Pancreas (tissue), 10 donors: ENCODE data around the gene SEC61B. TPM values are rescaled to one million over a fixed set of nuclear protein-coding genes. Genes with fewer than 3 reads are reported as not detected.
"Not testable (repeated sequence)": the region's sequence is repeated elsewhere in the genome, so short reads cannot be mapped to it uniquely, and the experiment has no call there.

Source experiments
- ATAC-seq, 4 donors: fragments of 200-7000 bp; cut with Tn5 transposase; one replicate each; pipeline versions ENCODE4 v1.8.0 to v1.9.1; 2020; ENCODE audit warnings: mild to moderate bottlenecking in 4 of 4, moderate library complexity in 4 of 4
- DNase-seq, 6 donors: peaks; one replicate each; pipeline ENCODE4 v3.0.0-alpha.2; 2020
- FAIRE-seq: peaks from 2 replicates; lab custom pipeline; 2012; peaks lifted over from hg19 to GRCh38; lab: Jason Lieb, UNC
- H3K27ac ChIP-seq, 4 donors: fragments of 200-600 bp; sonication (generic); 1 replicate in 3 of 4; 2 replicates in 1 of 4; pipeline versions ENCODE4 v1.5.0 to v1.8.0; 2020
- H3K27me3 ChIP-seq, 4 donors: fragments of 200-600 bp; one replicate each; pipeline ENCODE4 v1.8.0; 2021
- H3K36me3 ChIP-seq, 3 donors: fragments of 200-600 bp; sonication (generic) in 1 of 3; one replicate each; pipeline versions ENCODE4 v1.5.0 to v1.8.0; 2020 to 2021
- H3K4me1 ChIP-seq, 3 donors: fragments of 200-600 bp; one replicate each; pipeline ENCODE4 v1.8.0; 2021
- H3K4me3 ChIP-seq, 4 donors: fragments of 200-600 bp; sonication (generic) in 2 of 4; one replicate each; pipeline versions ENCODE4 v1.5.0 to v1.8.0; 2020 to 2021
- H3K9me3 ChIP-seq, 4 donors: fragments of 200-600 bp; one replicate each; pipeline ENCODE4 v1.8.0; 2021
- CTCF ChIP-seq, 4 donors: fragments of 200-600 bp; sonication (generic) in 3 of 4; IDR thresholded peaks; one replicate each; pipeline versions ENCODE4 v1.5.0 to v1.8.0; 2021; ENCODE audit warnings: antibody characterized with exemption in 4 of 4
- WGBS, 2 donors: extraction: QIAGEN DNeasy Blood & Tissue Kit; methylation state at CpG; one replicate each; pipeline ENCODE4 v1.1.7; 2013; 5-methylcytosine and 5-hydroxymethylcytosine counted together
- intact Hi-C, 3 donors: fragments of 100-400 bp; cut with DNase I; formaldehyde crosslinking; loops; one replicate each; pipeline versions ENCODE4 v1.11.1 to v1.14.2; 2022
- polyA plus RNA-seq, 2 donors: library from polyadenylated mRNA; stranded (reverse); fragments of 200-250 nt; gene quantifications; one replicate each; pipeline ENCODE4 v1.2.3, GENCODE V29; 2013
- total RNA-seq, 6 donors: library from RNA; stranded (reverse); fragmentation: NEBNext Ultra II Directional in 4 of 6; extraction: Animal tissue kit (Norgen Biotek cat#: 25700) in 4 of 6; gene quantifications; one replicate each; pipeline versions ENCODE4 v1.2.1 to v1.2.4, GENCODE V29; 2021 to 2023
- donor health status: healthy with polysubstance abuse.
- donor health status: DM: no; HTN: no; CAD: no; lungs with moderate emphysema.
- donor health status: DM: no; HTN: no; CAD: no.
- donor health status: control.
- donor health status: control.
- donor health status: Bipolar disorder and iron deficiency.
- donor health status: DM: yes; HTN: yes; CAD: no.
- donor health status: DM: no; HTN: no; CAD: no.
- donor health status: DM: no; HTN: no; CAD: no.
- donor health status: DM: yes; HTN: yes; CAD: no.

SEC61B gene
- total and polyA plus RNA-seq, 8 donors, result 117 to 355 (median 168) TPM

- DNase-seq (no peak), ATAC-seq (no peak), FAIRE-seq (no peak)
- intact Hi-C loops, result no loop called here
- Histone ChIP-seq H3K27ac (no peak overlapping the region), H3K36me3 (no peaks in the 10 kb centered on the region), H3K9me3 (no peaks in the 10 kb centered on the region), H3K27me3 (no peaks in the 10 kb centered on the region), H3K4me3 (no peak overlapping the region), H3K4me1 (no peaks in the 10 kb centered on the region)
- 73 to 83% methylated on average over 2 of the region's 2 CpGs for WGBS, 2 donors
- no peak for TF ChIP-seq CTCF (IDR thresholded peaks at IDR 0.05)
Observed at GRCh38 chr9:99193466-99193821, 28.6 kb upstream of the SEC61B start.

GRCh38 chr9:99196484-99196883 is 25.6 kb upstream of the SEC61B start:
- FAIRE-seq, H3K4me1 ChIP-seq, DNase-seq, ATAC-seq, H3K4me3 ChIP-seq, H3K27ac ChIP-seq, intact Hi-C loops, H3K36me3 ChIP-seq, H3K27me3 ChIP-seq, H3K9me3 ChIP-seq: not testable (repeated sequence)
- 75 to 79% methylated on average over 5 of the region's 5 CpGs for WGBS, 2 donors

- Histone ChIP-seq H3K9me3 (no peaks in the 10 kb centered on the region), H3K4me3 (no peak overlapping the region), H3K27me3 (no peaks in the 10 kb centered on the region), H3K27ac (no peak overlapping the region), H3K36me3 (no peaks in the 10 kb centered on the region), H3K4me1 (no peaks in the 10 kb centered on the region)
- WGBS, 2 donors, result 97 to 99% methylated on average over 3 of the region's 3 CpGs
- FAIRE-seq, result no peak
- intact Hi-C loops, result no loop called here
- no peak for DNase-seq
- no peak for ATAC-seq
- TF ChIP-seq CTCF (IDR thresholded peaks at IDR 0.05), result no peak
Observed at GRCh38 chr9:99197124-99197630, 24.9 kb upstream of the SEC61B start.

- Histone ChIP-seq H3K27ac (no peak overlapping the region), H3K4me1 (no peaks in the 10 kb centered on the region), H3K27me3 (no peaks in the 10 kb centered on the region), H3K9me3 (no peaks in the 10 kb centered on the region), H3K36me3 (no peaks in the 10 kb centered on the region), H3K4me3 (no peak overlapping the region)
- 81 to 86% methylated on average over 9 of the region's 9 CpGs for WGBS, 2 donors
- ATAC-seq (no peak), FAIRE-seq (no peak), DNase-seq (no peak)
- no peak for TF ChIP-seq CTCF (IDR thresholded peaks at IDR 0.05)
- intact Hi-C loops, result no loop called here
Observed at GRCh38 chr9:99197987-99198386, 24.1 kb upstream of the SEC61B start.

GRCh38 chr9:99199938-99200539 is 22.0 kb upstream of the SEC61B start:
- WGBS, 2 donors, result 91 to 93% methylated on average over 8 of the region's 8 CpGs
- Histone ChIP-seq H3K4me1 (no peaks in the 10 kb centered on the region), H3K36me3 (no peaks in the 10 kb centered on the region), H3K4me3 (no peak overlapping the region), H3K9me3 (no peaks in the 10 kb centered on the region), H3K27ac (no peak overlapping the region), H3K27me3 (no peaks in the 10 kb centered on the region)
- intact Hi-C loops, result no loop called here
- ATAC-seq (no peak), FAIRE-seq (no peak), DNase-seq (no peak)
- TF ChIP-seq CTCF (IDR thresholded peaks at IDR 0.05), result no peak
